Right ventricle myocardium inferior (tissue), 1 donor: ENCODE results near the gene KLK1. TPM values are rescaled to one million over a fixed set of nuclear protein-coding genes. Genes with fewer than 3 reads are reported as not detected.

Source experiments
- ATAC-seq: fragments of 200-7000 bp; cut with Tn5 transposase; one replicate; pipeline ENCODE4 v1.9.1; 2020; ENCODE audit warnings: mild to moderate bottlenecking, moderate library complexity
- DNase-seq: peaks from one replicate; pipeline ENCODE4 v3.0.0; 2021; ENCODE audit errors: missing footprints
- intact Hi-C: fragments of 100-400 bp; cut with DNase I; formaldehyde crosslinking; loops from one replicate; pipeline ENCODE4 v1.11.0; 2022
- long read RNA-seq: library from polyadenylated mRNA; unstranded; transcript quantifications from one replicate; pipeline ENCODE4 v2.0.0, GENCODE V29; 2021
- total RNA-seq: library from RNA; stranded (reverse); fragmentation: NEBNext Ultra II Directional; extraction: Animal tissue kit (Norgen Biotek cat#: 25700); gene quantifications from one replicate; pipeline ENCODE4 v1.2.1, GENCODE V29; 2021
- donor health status: DM: no; HTN: yes; CAD: no; lungs with severe emphysema.

KLK1 gene
- total RNA-seq, result 0.32 TPM
- long read RNA-seq, result 0 reads

DNA sequence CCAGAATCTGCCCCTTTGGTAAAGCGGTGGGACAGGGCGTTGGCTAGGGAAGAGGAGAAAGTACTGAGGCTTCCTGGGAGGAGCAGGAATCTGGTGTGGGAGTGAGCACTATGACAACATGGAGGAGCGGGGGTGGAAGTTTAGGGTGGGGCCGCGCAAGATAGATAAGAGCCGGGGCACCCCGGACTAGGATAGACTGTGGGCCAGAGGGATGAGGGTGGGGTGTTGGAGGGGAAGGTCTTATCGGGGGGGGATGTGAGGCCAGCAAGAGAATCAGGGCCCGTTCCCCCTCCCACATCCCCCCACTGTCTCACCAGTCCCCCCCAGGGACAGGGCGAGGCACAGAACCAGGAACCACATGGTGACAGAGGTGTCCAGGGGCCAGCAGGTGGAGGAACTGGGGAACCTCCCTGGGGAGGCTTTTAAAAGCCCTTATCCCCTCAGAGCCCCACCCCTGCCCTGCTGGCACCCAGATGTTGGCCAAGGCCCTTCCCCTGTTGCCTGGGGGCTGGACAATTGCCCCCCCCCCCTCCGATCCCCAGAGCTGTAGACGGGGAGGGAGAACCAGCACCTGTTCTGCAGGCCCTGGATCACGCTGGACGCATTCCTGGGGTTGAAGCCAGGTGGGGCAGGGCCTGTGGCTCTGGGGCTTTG lies at the start of gene KLK1:
TSS of gene KLK1 (minus strand) at position 399 of the 654 bp plus-strand sequence. CDS start at position 360, 39 bp downstream.
- intact Hi-C loops, result no loop called here
- ATAC-seq (no peak), DNase-seq (no peak)

DNA sequence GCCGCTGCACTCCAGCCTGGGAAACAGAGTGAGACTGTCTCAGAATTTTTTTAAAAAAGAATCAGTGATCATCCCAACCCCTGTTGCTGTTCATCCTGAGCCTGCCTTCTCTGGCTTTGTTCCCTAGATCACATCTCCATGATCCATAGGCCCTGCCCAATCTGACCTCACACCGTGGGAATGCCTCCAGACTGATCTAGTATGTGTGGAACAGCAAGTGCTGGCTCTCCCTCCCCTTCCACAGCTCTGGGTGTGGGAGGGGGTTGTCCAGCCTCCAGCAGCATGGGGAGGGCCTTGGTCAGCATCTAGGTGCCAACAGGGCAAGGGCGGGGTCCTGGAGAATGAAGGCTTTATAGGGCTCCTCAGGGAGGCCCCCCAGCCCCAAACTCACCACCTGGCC lies 49.5 kb upstream of the KLK1 start, which contains the start of gene KLK2:
TSS of gene KLK2 (plus strand) at position 384 of the 400 bp plus-strand sequence. CDS start 35 bp downstream, outside the sequence.
- no peak for DNase-seq
- ATAC-seq, result no peak
- intact Hi-C loops, result no loop called here

DNA sequence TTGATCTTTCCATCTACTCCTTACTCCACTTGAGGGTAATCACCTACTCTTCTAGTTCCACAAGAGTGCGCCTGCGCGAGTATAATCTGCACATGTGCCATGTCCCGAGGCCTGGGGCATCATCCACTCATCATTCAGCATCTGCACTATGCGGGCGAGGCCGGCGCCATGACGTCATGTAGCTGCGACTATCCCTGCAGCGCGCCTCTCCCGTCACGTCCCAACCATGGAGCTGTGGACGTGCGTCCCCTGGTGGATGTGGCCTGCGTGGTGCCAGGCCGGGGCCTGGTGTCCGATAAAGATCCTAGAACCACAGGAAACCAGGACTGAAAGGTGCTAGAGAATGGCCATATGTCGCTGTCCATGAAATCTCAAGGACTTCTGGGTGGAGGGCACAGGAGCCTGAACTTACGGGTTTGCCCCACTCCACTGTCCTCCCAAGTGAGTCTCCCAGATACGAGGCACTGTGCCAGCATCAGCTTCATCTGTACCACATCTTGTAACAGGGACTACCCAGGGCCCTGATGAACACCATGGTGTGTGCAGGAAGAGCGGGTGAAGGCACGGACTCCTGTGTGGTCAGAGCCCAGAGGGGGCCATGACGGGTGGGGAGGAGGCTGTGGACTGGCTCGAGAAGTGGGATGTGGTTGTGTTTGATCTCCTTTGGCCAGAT lies 47.0 kb upstream of the KLK1 start:
- intact Hi-C loops, result no loop called here

DNA sequence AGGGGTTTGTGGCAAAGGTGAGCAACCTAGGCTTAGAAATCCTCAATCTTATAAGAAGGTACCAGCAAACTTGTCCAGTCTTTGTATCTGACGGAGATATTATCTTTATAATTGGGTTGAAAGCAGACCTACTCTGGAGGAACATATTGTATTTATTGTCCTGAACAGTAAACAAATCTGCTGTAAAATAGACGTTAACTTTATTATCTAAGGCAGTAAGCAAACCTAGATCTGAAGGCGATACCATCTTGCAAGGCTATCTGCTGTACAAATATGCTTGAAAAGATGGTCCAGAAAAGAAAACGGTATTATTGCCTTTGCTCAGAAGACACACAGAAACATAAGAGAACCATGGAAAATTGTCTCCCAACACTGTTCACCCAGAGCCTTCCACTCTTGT lies 45.9 kb upstream of the KLK1 start:
- intact Hi-C loops, result no loop called here
- ATAC-seq, result no peak
- DNase-seq, result no peak

More for the DNA sequence above, 47.0 kb upstream of the KLK1 start:
- DNase-seq, result no peak
- no peak for ATAC-seq

DNA sequence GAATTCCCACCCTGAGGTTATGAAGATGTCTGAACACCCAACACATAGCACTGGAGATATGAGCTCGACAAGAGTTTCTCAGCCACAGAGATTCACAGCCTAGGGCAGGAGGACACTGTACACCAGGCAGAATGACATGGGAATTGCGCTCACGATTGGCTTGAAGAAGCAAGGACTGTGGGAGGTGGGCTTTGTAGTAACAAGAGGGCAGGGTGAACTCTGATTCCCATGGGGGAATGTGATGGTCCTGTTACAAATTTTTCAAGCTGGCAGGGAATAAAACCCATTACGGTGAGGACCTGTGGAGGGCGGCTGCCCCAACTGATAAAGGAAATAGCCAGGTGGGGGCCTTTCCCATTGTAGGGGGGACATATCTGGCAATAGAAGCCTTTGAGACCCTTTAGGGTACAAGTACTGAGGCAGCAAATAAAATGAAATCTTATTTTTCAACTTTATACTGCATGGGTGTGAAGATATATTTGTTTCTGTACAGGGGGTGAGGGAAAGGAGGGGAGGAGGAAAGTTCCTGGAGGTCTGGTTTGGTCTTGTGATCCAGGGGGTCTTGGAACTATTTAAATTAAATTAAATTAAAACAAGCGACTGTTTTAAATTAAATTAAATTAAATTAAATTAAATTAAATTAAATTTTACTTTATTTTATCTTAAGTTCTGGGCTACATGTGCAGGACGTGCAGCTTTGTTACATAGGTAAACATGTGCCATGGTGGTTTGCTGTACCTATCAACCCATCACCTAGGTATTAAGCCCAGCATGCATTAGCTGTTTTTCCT lies 38.1 kb upstream of the KLK1 start:
- intact Hi-C loops, result no loop called here
- DNase-seq, result no peak
- no peak for ATAC-seq

DNA sequence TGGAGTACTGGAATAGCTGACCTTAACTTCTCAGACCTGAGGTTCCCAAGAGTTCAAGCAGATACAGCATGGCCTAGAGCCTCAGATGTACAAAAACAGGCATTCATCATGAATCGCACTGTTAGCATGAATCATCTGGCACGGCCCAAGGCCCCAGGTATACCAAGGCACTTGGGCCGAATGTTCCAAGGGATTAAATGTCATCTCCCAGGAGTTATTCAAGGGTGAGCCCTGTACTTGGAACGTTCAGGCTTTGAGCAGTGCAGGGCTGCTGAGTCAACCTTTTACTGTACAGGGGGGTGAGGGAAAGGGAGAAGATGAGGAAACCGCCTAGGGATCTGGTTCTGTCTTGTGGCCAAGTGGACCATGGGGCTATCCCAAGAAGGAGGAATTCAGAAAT lies 37.4 kb upstream of the KLK1 start:
- ATAC-seq, result no peak
- intact Hi-C loops, result no loop called here

DNA sequence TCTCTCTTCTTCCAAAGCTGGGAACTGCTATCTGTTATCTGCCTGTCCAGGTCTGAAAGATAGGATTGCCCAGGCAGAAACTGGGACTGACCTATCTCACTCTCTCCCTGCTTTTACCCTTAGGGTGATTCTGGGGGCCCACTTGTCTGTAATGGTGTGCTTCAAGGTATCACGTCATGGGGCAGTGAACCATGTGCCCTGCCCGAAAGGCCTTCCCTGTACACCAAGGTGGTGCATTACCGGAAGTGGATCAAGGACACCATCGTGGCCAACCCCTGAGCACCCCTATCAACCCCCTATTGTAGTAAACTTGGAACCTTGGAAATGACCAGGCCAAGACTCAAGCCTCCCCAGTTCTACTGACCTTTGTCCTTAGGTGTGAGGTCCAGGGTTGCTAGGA lies 36.3 kb upstream of the KLK1 start:
- no peak for ATAC-seq
- DNase-seq, result no peak
- intact Hi-C loops, result no loop called here

More for the DNA sequence above, 37.4 kb upstream of the KLK1 start:
- DNase-seq, result no peak

DNA sequence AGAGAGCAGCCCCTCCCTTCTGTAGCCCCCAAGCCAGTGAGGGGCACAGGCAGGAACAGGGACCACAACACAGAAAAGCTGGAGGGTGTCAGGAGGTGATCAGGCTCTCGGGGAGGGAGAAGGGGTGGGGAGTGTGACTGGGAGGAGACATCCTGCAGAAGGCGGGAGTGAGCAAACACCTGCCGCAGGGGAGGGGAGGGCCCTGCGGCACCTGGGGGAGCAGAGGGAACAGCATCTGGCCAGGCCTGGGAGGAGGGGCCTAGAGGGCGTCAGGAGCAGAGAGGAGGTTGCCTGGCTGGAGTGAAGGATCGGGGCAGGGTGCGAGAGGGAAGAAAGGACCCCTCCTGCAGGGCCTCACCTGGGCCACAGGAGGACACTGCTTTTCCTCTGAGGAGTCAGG lies 35.3 kb upstream of the KLK1 start:
- no peak for DNase-seq
- intact Hi-C loops, result no loop called here
- no peak for ATAC-seq

DNA sequence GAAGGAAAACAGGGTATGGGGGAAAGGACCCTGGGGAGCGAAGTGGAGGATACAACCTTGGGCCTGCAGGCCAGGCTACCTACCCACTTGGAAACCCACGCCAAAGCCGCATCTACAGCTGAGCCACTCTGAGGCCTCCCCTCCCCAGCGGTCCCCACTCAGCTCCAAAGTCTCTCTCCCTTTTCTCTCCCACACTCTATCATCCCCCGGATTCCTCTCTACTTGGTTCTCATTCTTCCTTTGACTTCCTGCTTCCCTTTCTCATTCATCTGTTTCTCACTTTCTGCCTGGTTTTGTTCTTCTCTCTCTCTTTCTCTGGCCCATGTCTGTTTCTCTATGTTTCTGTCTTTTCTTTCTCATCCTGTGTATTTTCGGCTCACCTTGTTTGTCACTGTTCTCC lies 33.8 kb upstream of the KLK1 start:
- no peak for ATAC-seq
- intact Hi-C loops, result no loop called here
- DNase-seq, result no peak

DNA sequence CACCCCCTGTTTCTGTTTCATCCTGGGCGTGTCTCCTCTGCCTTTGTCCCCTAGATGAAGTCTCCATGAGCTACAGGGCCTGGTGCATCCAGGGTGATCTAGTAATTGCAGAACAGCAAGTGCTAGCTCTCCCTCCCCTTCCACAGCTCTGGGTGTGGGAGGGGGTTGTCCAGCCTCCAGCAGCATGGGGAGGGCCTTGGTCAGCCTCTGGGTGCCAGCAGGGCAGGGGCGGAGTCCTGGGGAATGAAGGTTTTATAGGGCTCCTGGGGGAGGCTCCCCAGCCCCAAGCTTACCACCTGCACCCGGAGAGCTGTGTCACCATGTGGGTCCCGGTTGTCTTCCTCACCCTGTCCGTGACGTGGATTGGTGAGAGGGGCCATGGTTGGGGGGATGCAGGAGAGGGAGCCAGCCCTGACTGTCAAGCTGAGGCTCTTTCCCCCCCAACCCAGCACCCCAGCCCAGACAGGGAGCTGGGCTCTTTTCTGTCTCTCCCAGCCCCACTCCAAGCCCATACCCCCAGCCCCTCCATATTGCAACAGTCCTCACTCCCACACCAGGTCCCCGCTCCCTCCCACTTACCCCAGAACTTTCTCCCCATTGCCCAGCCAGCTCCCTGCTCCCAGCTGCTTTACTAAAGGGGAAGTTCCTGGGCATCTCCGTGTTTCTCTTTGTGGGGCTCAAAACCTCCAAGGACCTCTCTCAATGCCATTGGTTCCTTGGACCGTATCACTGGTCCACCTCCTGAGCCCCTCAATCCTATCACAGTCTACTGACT lies 31.2 kb upstream of the KLK1 start, which contains the start of gene KLK3:
TSS of gene KLK3 (plus strand) at position 280 of the 775 bp plus-strand sequence. CDS start at position 321, 41 bp downstream.
- no peak for ATAC-seq
- no peak for DNase-seq
- intact Hi-C loops, result no loop called here

DNA sequence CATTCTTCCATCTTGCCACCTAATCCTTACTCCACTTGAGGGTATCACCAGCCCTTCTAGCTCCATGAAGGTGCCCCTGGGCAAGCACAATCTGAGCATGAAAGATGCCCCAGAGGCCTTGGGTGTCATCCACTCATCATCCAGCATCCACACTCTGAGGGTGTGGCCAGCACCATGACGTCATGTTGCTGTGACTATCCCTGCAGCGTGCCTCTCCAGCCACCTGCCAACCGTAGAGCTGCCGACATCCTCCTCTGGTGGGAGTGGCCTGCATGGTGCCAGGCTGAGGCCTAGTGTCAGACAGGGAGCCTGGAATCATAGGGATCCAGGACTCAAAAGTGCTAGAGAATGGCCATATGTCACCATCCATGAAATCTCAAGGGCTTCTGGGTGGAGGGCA lies 28.0 kb upstream of the KLK1 start:
- intact Hi-C loops, result no loop called here
- ATAC-seq (no peak), DNase-seq (no peak)

DNA sequence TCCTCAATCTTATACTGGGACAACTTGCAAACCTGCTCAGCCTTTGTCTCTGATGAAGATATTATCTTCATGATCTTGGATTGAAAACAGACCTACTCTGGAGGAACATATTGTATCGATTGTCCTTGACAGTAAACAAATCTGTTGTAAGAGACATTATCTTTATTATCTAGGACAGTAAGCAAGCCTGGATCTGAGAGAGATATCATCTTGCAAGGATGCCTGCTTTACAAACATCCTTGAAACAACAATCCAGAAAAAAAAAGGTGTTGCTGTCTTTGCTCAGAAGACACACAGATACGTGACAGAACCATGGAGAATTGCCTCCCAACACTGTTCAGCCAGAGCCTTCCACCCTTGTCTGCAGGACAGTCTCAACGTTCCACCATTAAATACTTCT lies 27.2 kb upstream of the KLK1 start:
- ATAC-seq (no peak), DNase-seq (no peak)
- intact Hi-C loops, result no loop called here

DNA sequence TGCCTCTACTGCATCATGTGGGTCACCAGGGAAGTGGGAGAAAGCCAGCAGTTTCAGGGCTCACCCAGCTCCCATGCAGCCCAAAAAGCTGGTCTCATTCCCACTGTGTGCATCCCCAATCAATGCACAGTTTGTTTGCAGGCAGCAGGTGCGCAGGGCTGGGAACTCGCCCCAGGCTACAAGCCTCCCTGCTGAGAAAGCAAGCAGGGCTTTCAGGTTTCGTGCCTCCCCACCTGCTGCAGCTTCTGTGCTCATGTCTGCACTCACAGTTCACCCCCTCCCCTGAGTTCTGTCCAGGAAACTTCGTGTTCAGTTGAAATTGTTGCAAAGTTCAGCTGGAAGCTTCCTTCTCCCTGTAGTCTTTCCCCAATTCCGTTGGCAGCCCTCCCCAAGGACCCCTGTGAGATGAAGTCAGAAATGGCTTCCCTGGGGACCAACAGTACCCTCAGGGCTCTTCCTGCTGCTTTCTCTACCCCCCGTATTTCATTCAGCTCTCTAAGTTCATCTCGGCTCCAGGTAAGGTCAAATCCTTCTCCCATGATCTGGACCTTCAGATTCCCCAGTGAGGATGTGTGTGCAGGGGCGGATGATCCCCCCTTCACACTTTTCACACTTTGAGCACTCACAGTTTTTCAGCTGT lies 20.8 kb upstream of the KLK1 start:
- intact Hi-C loops, result no loop called here
- ATAC-seq (no peak), DNase-seq (no peak)

DNA sequence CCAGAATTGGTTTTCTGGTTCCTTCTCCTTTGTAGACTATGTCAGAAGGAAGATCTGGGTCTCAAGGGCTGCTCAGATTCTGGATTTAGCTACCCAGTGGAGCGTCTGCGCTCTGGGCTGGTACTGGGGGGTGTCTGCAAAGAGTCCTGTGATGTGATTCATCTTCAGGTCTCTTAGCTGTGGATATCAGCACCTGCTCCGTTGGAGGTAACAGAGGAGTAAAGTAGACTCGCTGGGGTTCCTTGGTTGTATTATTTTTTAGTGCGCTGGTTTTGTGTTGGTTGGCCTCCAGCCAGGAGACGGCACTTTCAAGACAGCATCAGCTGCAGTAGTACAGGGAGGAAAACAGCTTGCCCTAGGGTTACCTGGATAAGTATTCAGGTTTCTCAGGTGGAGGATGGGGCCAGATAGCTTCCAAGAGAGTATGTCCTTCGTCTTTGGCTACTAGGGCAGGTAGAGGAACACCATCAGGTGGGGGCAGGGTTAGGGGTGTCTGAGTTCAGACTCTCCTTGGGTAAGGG lies 20.2 kb upstream of the KLK1 start:
- intact Hi-C loops, result no loop called here
- ATAC-seq, result no peak
- no peak for DNase-seq

DNA sequence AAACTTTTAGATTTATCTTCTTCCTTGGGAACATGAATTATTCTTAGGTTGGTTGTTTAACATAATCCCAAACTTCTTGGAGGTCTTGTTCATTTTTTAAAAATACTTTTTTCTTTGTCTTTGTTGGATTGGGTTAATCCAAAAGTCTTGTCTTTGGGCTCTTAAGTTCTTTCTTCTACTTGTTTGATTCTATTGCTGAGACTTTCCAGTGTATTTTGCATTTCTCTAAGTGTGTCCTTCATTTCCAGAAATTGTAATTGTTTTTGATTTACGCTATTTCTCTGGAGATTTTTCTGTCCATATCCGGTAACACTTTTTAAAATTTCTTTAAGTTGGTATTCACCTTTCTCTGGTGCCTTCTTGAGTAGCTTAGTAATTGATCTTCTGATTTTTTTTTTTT lies 19.6 kb upstream of the KLK1 start:
- no peak for DNase-seq
- intact Hi-C loops, result no loop called here
- no peak for ATAC-seq

DNA sequence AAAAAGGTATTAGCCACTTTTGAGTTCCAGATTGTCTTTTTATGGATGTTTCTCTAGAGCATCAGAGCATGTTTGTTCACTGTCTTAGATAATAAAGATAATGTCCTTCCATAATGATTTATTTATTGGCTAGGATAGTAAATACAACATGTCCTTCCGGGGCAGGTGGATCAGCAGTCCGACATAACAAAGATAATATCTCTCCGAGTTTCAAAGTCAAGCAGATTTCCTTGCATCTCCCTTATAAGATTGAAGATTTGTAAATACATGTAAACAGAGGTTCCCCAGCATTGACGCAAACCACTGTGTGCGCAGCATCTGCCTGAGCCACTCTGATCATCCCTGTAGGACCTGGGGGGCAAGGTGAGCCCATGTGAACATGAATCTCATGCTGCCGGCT lies 18.5 kb upstream of the KLK1 start:
- intact Hi-C loops, result no loop called here
- ATAC-seq (no peak), DNase-seq (no peak)

DNA sequence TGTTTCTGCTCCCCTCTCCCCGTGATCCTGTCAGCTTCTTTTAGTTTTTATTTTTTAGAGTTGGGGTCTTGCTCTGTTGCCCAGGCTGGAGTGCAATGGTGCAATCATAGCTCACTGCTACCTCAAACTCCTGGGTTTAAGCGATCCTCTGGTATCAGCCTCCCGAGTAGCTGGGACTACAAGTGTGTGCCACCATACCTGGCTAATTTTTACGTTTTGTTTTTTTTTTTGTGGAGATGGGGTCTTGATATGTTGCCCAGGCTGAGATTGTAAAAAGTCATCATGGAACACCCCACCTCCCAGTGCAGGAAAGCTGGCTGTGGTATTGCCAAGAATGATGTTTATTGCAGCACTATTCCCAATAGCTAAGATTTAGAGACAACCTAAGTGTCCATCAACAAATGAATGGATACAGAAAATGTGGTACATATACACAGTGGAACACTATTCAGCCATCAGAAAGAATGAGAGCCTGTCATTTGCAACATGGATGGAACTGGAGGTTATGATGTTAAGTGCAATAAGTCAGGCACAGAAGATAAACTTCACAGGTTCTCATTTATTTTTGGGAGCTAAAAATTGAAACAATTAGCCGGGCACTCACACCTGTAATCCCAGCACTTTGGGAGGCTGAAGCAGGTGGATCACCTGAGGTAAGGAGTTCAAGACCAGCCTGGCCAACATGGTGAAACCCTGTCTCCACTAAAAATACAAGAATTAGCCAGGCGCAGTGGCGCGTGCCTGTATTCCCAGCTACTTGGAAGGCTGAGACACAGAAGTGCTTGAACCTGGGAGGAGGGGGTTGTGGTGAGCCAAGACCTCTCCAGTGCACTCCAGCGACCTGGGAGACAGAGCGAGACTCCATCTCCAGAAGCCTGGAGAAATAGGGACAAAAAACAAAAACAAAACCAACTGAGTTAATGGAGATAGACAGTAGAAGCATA lies 16.4 kb upstream of the KLK1 start:
- no peak for ATAC-seq
- intact Hi-C loops, result no loop called here

More for the DNA sequence above, 16.4 kb upstream of the KLK1 start:
- DNase-seq, result no peak
